ENCODE measurements around the gene C2CD3. TPM values are rescaled to one million over a fixed set of nuclear protein-coding genes. Genes with fewer than 3 reads are reported as not detected.
"Not testable (repeated sequence)": the region's sequence is repeated elsewhere in the genome, so short reads cannot be mapped to it uniquely, and the experiment has no call there.

C2CD3 gene
- polyA plus RNA-seq, 4 donors, result 3.8 to 11.0 (median 7.3) TPM

DNA sequence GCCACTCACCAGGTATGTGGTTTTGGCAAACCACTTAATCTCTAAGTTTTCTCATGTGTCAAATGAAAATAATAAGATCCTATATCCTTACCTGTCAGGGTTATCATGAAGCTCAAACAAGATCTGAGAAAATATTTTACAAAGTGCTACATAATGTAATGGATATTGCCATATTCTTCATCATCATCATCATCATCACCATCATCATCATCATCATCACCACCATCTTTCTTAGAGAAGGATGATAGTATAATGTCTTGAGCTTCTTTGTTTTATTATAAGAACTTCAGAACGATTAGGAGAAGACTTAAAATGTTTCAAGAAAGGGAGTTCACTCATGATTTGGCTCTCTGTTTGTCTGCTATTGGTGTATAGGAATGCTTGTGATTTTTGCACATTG, 89.4 kb downstream of the C2CD3 start:
- FAIRE-seq (no peak), DNase-seq (no peak)
- no peaks in the 10 kb centered on the region for H3K4me1 ChIP-seq (ENCODE audit: control insufficient read depth in 3 of 3, insufficient read depth in 2 of 3, low read depth in 1 of 3, low read length in 2 of 3)
- peaks cover 7 to 17% (median 9%) of the 10 kb centered on the region in 3 donors for H3K36me3 ChIP-seq (ENCODE audit: control insufficient read depth in 3 of 3, insufficient read depth in 2 of 3, low read depth in 1 of 3, low read length in 3 of 3)
- H3K9me3 ChIP-seq (ENCODE audit: control insufficient read depth in 2 of 2, insufficient read depth in 1 of 2, low read depth in 1 of 2, low read length in 1 of 2), result no peaks in the 10 kb centered on the region
- 89 to 97% (median 93%) methylated on average over 1 of the region's 1 CpG for WGBS, 3 donors
- no peaks in the 10 kb centered on the region for H3K27me3 ChIP-seq (ENCODE audit: control insufficient read depth in 3 of 3, insufficient read depth in 3 of 3, low read length in 3 of 3)
- no peak overlapping the region for H3K27ac ChIP-seq (ENCODE audit: low read depth in 1 of 3, low read length in 2 of 3)
- no peak overlapping the region for H3K4me3 ChIP-seq (ENCODE audit: low read depth in 1 of 3, low read length in 3 of 3)

DNA sequence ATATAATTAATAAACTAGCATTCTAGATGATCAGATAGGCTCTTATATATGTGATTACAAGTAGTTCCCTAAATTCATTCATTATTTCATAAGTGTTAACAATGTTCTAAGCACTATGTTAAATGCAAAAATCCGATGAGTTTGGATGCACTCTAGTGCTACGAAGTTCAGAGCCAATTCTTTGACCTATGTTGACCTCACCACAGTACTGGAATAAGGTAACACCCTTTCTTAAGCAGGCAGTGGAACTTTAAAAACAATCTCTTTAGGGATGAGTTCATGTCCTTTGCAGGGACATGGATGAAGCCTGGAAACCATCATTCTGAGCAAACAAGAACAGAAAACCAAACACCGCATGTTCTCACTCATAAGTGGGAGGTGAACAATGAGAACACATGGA, 93.6 kb downstream of the C2CD3 start:
- H3K36me3 ChIP-seq (ENCODE audit: control insufficient read depth in 3 of 3, insufficient read depth in 2 of 3, low read depth in 1 of 3, low read length in 3 of 3), result peaks cover 5 to 20% (median 14%) of the 10 kb centered on the region in 3 donors
- H3K4me3 ChIP-seq (ENCODE audit: low read depth in 1 of 3, low read length in 3 of 3), result no peak overlapping the region
- DNase-seq, result no peak
- WGBS, 3 donors, result 83 to 94% (median 91%) methylated on average over 3 of the region's 3 CpGs
- FAIRE-seq, result no peak
- no peaks in the 10 kb centered on the region for H3K27me3 ChIP-seq (ENCODE audit: control insufficient read depth in 3 of 3, insufficient read depth in 3 of 3, low read length in 3 of 3)
- no peak overlapping the region for H3K27ac ChIP-seq (ENCODE audit: low read depth in 1 of 3, low read length in 2 of 3)
- no peaks in the 10 kb centered on the region for H3K9me3 ChIP-seq (ENCODE audit: control insufficient read depth in 2 of 2, insufficient read depth in 1 of 2, low read depth in 1 of 2, low read length in 1 of 2)
- no peaks in the 10 kb centered on the region for H3K4me1 ChIP-seq (ENCODE audit: control insufficient read depth in 3 of 3, insufficient read depth in 2 of 3, low read depth in 1 of 3, low read length in 2 of 3)

DNA sequence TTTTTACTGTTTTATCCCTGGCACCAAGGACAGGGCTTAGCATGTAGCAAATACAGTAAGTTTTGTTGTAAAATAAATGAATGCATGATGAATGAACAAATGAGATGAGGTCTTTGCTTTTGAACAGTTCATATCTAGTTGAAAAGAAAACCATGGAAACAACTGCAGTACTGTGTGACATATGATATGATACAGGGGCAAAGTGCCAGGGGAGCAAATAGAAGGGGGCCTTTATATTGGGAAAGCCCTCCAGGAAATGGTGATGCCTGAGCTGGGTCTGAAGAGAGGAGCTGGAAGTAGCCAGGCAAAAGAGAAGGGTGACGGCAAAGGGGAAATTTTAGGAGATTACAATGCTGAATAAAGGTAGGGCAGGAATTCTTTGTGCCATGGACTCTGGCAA, 98.1 kb downstream of the C2CD3 start:
- Histone ChIP-seq H3K9me3 (ENCODE audit: control insufficient read depth in 2 of 2, insufficient read depth in 1 of 2, low read depth in 1 of 2, low read length in 1 of 2) (no peaks in the 10 kb centered on the region), H3K36me3 (ENCODE audit: control insufficient read depth in 3 of 3, insufficient read depth in 2 of 3, low read depth in 1 of 3, low read length in 3 of 3) (peaks cover 0 to 20% (median 7%) of the 10 kb centered on the region in 3 donors), H3K27me3 (ENCODE audit: control insufficient read depth in 3 of 3, insufficient read depth in 3 of 3, low read length in 3 of 3) (no peaks in the 10 kb centered on the region), H3K27ac (ENCODE audit: low read depth in 1 of 3, low read length in 2 of 3) (no peak overlapping the region), H3K4me1 (ENCODE audit: control insufficient read depth in 3 of 3, insufficient read depth in 2 of 3, low read depth in 1 of 3, low read length in 2 of 3) (no peaks in the 10 kb centered on the region), H3K4me3 (ENCODE audit: low read depth in 1 of 3, low read length in 3 of 3) (no peak overlapping the region)
- FAIRE-seq (no peak), DNase-seq (no peak)
- 80 to 100% (median 98%) methylated on average over 1 of the region's 1 CpG for WGBS, 3 donors

DNA sequence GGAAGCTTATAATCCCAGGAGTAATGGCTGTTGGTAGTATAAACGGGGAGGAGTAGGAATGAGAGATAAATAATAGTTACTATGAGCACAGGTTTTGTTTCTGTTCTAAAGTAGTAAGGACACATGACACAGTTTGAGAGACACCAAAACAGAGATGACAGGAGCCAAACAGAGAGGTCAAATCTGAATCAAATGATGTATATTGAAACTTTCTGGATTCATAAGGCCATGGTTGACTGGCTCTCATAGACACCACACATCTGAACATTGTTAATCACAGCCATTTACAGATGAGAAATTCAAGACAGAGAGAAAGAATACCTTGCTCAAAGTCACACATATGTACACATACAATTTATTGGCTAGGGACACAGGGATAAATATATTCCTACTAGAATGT, 98.5 kb downstream of the C2CD3 start:
- no peaks in the 10 kb centered on the region for H3K4me1 ChIP-seq (ENCODE audit: control insufficient read depth in 3 of 3, insufficient read depth in 2 of 3, low read depth in 1 of 3, low read length in 2 of 3)
- DNase-seq, result no peak
- H3K4me3 ChIP-seq (ENCODE audit: low read depth in 1 of 3, low read length in 3 of 3), result no peak overlapping the region
- FAIRE-seq, result no peak
- no peaks in the 10 kb centered on the region for H3K9me3 ChIP-seq (ENCODE audit: control insufficient read depth in 2 of 2, insufficient read depth in 1 of 2, low read depth in 1 of 2, low read length in 1 of 2)
- 67 to 85% (median 78%) methylated on average over 1 of the region's 1 CpG for WGBS, 3 donors
- H3K36me3 ChIP-seq (ENCODE audit: control insufficient read depth in 3 of 3, insufficient read depth in 2 of 3, low read depth in 1 of 3, low read length in 3 of 3), result peaks cover 0 to 20% (median 7%) of the 10 kb centered on the region in 3 donors
- H3K27ac ChIP-seq (ENCODE audit: low read depth in 1 of 3, low read length in 2 of 3), result no peak overlapping the region
- H3K27me3 ChIP-seq (ENCODE audit: control insufficient read depth in 3 of 3, insufficient read depth in 3 of 3, low read length in 3 of 3), result no peaks in the 10 kb centered on the region

DNA sequence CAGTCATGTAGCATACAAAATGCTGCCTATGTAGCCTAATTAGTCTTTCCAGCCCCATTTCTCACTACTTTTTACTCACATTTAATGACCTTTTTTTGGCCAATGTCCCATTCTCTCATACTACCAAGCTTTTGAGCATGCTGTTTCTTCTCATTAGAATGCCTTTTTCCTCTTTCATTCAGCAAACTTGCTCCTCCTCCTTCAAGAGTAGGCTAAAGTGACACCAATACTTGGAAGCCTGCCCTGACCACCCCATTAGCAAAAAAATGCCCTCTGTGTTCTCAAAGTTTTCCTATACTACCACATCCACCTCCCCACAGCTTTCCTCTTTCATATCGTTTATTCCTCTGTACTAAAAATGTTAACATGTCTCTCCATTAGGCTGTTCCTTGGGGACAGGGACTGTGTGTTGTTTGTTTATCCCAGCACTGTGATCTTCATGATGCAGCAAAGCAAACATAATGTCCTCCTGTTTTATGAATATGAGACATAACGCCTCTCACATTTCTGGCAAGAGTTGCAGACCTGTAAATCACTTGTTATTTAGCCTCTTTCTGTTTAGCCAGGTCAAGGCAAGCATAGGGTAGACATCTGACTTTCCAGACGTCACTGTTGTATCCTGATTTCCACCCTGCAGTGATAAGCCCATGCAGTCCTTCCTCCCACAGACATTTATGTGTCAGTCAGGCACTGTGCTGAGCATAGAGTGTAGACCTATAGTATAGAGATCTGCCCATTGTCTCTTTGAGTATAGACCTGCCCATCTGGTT, 99.9 kb downstream of the C2CD3 start:
- DNase-seq, result no peak

DNA sequence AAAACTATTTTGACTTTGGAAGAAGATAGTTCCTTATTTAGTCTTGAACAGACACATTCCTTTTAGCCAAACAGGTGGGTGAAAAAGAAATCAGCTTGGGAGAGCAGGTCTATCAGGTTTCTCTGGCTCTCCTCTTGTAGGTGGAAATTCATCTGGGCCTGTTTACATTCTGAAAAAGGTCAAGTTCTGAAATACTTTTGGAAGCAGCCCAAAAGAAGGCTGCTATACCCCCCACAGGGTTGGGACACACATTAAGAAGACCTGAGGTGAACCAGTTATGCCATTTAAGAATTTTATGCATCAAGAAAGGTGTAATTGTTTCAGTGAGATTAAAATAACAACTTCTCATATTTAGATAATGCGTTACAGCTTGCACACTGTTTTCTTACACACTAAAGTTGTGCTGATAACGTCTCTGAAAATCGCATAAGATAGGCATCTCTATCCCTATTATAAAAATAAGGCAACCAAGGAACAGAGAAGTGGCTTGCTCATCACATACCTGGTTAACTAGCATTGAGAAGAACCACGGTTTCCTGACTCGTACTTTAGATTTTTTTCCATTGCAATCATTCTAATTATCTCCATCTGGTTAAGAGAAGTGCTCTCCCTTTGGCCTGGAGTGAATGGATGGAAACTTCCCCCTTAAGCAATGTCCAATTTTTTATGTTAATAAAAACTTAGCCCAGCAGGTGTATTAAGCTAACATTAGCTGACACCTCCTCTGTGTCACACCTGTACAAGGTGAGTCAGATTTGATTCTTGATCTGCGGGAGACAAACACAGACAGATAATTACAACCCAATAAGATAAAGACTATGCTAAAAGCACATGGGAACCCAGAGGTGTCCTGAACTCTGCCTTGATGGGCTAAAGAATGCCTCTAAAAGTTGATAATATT, 101.4 kb downstream of the C2CD3 start:
- no peak for FAIRE-seq
- no peak overlapping the region for H3K27ac ChIP-seq (ENCODE audit: low read depth in 1 of 3, low read length in 2 of 3)
- no peak overlapping the region for H3K4me3 ChIP-seq (ENCODE audit: low read depth in 1 of 3, low read length in 3 of 3)
- peaks cover 0 to 17% (median 6%) of the 10 kb centered on the region in 3 donors for H3K36me3 ChIP-seq (ENCODE audit: control insufficient read depth in 3 of 3, insufficient read depth in 2 of 3, low read depth in 1 of 3, low read length in 3 of 3)
- DNase-seq, result no peak
- H3K27me3 ChIP-seq (ENCODE audit: control insufficient read depth in 3 of 3, insufficient read depth in 3 of 3, low read length in 3 of 3), result no peaks in the 10 kb centered on the region
- no peaks in the 10 kb centered on the region for H3K9me3 ChIP-seq (ENCODE audit: control insufficient read depth in 2 of 2, insufficient read depth in 1 of 2, low read depth in 1 of 2, low read length in 1 of 2)
- WGBS, 3 donors, result 47 to 84% (median 74%) methylated on average over 6 of the region's 6 CpGs
- H3K4me1 ChIP-seq (ENCODE audit: control insufficient read depth in 3 of 3, insufficient read depth in 2 of 3, low read depth in 1 of 3, low read length in 2 of 3), result no peaks in the 10 kb centered on the region

More for the DNA sequence above, 99.9 kb downstream of the C2CD3 start:
- no peaks in the 10 kb centered on the region for H3K9me3 ChIP-seq (ENCODE audit: control insufficient read depth in 2 of 2, insufficient read depth in 1 of 2, low read depth in 1 of 2, low read length in 1 of 2)
- WGBS, 3 donors, result 76 to 81% (median 81%) methylated on average over 3 of the region's 3 CpGs
- peaks cover 0 to 18% (median 7%) of the 10 kb centered on the region in 3 donors for H3K36me3 ChIP-seq (ENCODE audit: control insufficient read depth in 3 of 3, insufficient read depth in 2 of 3, low read depth in 1 of 3, low read length in 3 of 3)
- no peak overlapping the region for H3K4me3 ChIP-seq (ENCODE audit: low read depth in 1 of 3, low read length in 3 of 3)
- FAIRE-seq, result no peak
- no peaks in the 10 kb centered on the region for H3K4me1 ChIP-seq (ENCODE audit: control insufficient read depth in 3 of 3, insufficient read depth in 2 of 3, low read depth in 1 of 3, low read length in 2 of 3)
- H3K27me3 ChIP-seq (ENCODE audit: control insufficient read depth in 3 of 3, insufficient read depth in 3 of 3, low read length in 3 of 3), result no peaks in the 10 kb centered on the region
- no peak overlapping the region for H3K27ac ChIP-seq (ENCODE audit: low read depth in 1 of 3, low read length in 2 of 3)

DNA sequence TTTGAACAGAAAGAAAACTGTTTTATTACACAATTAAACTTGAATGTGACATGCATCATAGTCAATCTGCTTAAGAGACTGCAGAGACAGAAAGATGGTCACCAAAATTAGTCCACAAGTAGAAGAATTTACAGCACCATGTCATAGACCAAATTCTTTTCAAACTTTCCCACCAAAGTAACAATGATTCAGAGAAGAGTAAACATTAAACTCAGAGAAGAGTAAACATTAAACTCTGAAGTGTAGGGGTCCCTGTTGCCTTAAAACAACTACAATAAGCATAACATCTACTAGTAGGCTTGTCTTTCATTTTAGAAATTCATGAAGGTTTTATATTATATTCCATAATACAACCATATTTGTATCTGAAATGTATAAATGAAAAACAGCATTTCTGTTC, 104.1 kb downstream of the C2CD3 start:
- H3K27ac ChIP-seq (ENCODE audit: low read depth in 1 of 3, low read length in 2 of 3); H3K27me3 ChIP-seq (ENCODE audit: control insufficient read depth in 3 of 3, insufficient read depth in 3 of 3, low read length in 3 of 3); H3K4me3 ChIP-seq (ENCODE audit: low read depth in 1 of 3, low read length in 3 of 3); H3K4me1 ChIP-seq (ENCODE audit: control insufficient read depth in 3 of 3, insufficient read depth in 2 of 3, low read depth in 1 of 3, low read length in 2 of 3); H3K36me3 ChIP-seq (ENCODE audit: control insufficient read depth in 3 of 3, insufficient read depth in 2 of 3, low read depth in 1 of 3, low read length in 3 of 3); DNase-seq; H3K9me3 ChIP-seq (ENCODE audit: control insufficient read depth in 2 of 2, insufficient read depth in 1 of 2, low read depth in 1 of 2, low read length in 1 of 2); FAIRE-seq: not testable (repeated sequence)

DNA sequence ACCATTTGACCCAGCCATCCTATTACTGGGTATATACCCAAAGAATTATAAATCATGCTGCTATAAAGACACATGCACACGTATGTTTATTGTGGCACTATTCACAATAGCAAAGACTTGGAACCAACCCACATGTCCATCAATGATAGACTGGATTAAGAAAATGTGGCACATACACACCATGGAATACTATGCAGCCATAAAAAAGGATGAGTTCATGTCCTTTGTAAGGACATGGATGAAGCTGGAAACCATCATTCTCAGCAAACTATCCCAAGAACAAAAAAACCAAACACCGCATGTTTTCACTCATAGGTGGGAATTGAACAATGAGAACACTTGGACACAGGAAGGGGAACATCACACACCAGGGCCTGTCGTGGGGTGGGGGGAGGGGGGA, 105.3 kb downstream of the C2CD3 start:
- not testable (repeated sequence) for H3K4me3 ChIP-seq (ENCODE audit: low read depth in 1 of 3, low read length in 3 of 3); H3K9me3 ChIP-seq (ENCODE audit: control insufficient read depth in 2 of 2, insufficient read depth in 1 of 2, low read depth in 1 of 2, low read length in 1 of 2); FAIRE-seq; H3K4me1 ChIP-seq (ENCODE audit: control insufficient read depth in 3 of 3, insufficient read depth in 2 of 3, low read depth in 1 of 3, low read length in 2 of 3); H3K36me3 ChIP-seq (ENCODE audit: control insufficient read depth in 3 of 3, insufficient read depth in 2 of 3, low read depth in 1 of 3, low read length in 3 of 3); H3K27me3 ChIP-seq (ENCODE audit: control insufficient read depth in 3 of 3, insufficient read depth in 3 of 3, low read length in 3 of 3); H3K27ac ChIP-seq (ENCODE audit: low read depth in 1 of 3, low read length in 2 of 3); DNase-seq
- 79 to 100% (median 83%) methylated on average over 2 to 3 of the region's 3 CpGs for WGBS, 3 donors

Measured in small intestine (tissue), 7 donors.